Neural crest cell (in vitro differentiated cells): ENCODE measurements around the gene RAP2A. TPM values are rescaled to one million over a fixed set of nuclear protein-coding genes. Genes with fewer than 3 reads are reported as not detected.

ENCODE experiments used
- DNase-seq: peaks from one replicate; pipeline ENCODE4 v3.0.0; 2021; ENCODE audit warnings: low read depth, mixed read lengths, low spot score
- H3K27ac Mint-ChIP-seq: one replicate; pipeline ENCODE4 v1.8.0; 2021; ENCODE audit warnings: mild to moderate bottlenecking, mixed read lengths; ENCODE audit not compliant: unreplicated experiment
- H3K27me3 Mint-ChIP-seq: 2 replicates; pipeline ENCODE4 v1.8.0; 2021; ENCODE audit warnings: low read depth, mild to moderate bottlenecking, mixed read lengths
- H3K36me3 Mint-ChIP-seq: 2 replicates; pipeline ENCODE4 v1.8.0; 2021; ENCODE audit warnings: low read depth, mild to moderate bottlenecking, mixed read lengths
- H3K4me1 Mint-ChIP-seq: 2 replicates; pipeline ENCODE4 v1.8.0; 2021; ENCODE audit warnings: mixed read lengths
- H3K4me3 Mint-ChIP-seq: one replicate; pipeline ENCODE4 v1.8.0; 2021; ENCODE audit warnings: mild to moderate bottlenecking, mixed read lengths
- H3K9me3 Mint-ChIP-seq: 2 replicates; pipeline ENCODE4 v1.8.0; 2021; ENCODE audit warnings: mixed read lengths
- total RNA-seq: library from RNA; stranded (reverse); gene quantifications from 2 replicates; pipeline ENCODE4 v1.2.1, GENCODE V29; 2021
- TF ChIP-seq, protein P1 (sequence below): fragments of 200-600 bp; sonication (generic); conservative IDR thresholded peaks from 2 replicates; pipeline ENCODE4 v1.5.0; 2021; ENCODE audit warnings: antibody characterized with exemption, mild to moderate bottlenecking

Gene RAP2A
- total RNA-seq, 1 donor from 2014 or later, result 47.2 TPM

DNA sequence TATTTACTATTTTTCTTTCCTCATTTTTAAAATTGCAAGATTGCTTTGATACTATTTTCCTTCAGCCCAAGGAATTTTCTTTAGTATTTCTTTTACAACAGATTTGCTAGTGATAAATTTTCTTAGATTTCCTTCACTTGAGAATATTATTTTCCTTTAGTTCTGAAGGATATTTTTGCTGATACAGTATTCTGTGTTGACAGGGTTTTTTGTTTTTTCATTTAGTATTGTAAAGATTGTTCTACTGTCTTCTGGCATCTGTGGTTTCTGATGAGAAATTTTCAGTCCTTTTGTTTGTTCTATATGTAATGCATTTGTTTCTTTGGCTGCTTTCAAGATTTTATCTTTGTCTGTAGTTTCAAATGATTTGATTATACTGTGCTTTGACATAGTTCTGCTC, 20.7 kb downstream of the RAP2A start:
- H3K36me3 Mint-ChIP-seq, result peaks cover 22% of the 10 kb centered on the region
- DNase-seq, result no peak
- H3K9me3 Mint-ChIP-seq, result peaks cover 15% of the 10 kb centered on the region
- TF ChIP-seq, protein P1, sequence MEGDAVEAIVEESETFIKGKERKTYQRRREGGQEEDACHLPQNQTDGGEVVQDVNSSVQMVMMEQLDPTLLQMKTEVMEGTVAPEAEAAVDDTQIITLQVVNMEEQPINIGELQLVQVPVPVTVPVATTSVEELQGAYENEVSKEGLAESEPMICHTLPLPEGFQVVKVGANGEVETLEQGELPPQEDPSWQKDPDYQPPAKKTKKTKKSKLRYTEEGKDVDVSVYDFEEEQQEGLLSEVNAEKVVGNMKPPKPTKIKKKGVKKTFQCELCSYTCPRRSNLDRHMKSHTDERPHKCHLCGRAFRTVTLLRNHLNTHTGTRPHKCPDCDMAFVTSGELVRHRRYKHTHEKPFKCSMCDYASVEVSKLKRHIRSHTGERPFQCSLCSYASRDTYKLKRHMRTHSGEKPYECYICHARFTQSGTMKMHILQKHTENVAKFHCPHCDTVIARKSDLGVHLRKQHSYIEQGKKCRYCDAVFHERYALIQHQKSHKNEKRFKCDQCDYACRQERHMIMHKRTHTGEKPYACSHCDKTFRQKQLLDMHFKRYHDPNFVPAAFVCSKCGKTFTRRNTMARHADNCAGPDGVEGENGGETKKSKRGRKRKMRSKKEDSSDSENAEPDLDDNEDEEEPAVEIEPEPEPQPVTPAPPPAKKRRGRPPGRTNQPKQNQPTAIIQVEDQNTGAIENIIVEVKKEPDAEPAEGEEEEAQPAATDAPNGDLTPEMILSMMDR, result no peak
- no peak overlapping the region for H3K27ac Mint-ChIP-seq
- peaks cover 1% of the 10 kb centered on the region for H3K4me1 Mint-ChIP-seq
- H3K27me3 Mint-ChIP-seq, result no peaks in the 10 kb centered on the region
- H3K4me3 Mint-ChIP-seq, result no peak overlapping the region

DNA sequence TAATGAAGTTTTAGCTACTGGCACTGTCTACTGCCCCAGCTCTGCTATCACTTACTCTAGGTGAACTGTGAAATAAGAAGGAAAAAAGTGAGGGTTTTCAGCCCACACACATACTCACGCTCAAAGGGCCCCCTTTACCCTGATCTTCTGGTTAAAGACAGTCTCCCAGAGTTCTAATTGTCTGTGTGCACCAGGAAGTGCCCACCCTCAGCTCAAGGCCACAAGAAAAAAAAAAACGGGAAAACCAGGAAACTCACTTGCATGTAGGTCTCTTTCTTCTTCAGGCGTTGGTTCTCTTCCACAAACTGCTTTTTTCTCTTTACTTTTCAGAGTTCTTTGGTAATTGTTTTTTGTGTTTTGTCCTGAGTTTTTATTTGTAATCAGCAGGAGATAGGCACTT, 22.1 kb downstream of the RAP2A start:
- peaks cover 15% of the 10 kb centered on the region for H3K9me3 Mint-ChIP-seq
- no peaks in the 10 kb centered on the region for H3K27me3 Mint-ChIP-seq
- H3K36me3 Mint-ChIP-seq, result peaks cover 21% of the 10 kb centered on the region
- no peak for DNase-seq
- H3K27ac Mint-ChIP-seq, result no peak overlapping the region
- H3K4me3 Mint-ChIP-seq, result no peak overlapping the region
- TF ChIP-seq, protein P1, result no peak
- no peaks in the 10 kb centered on the region for H3K4me1 Mint-ChIP-seq

DNA sequence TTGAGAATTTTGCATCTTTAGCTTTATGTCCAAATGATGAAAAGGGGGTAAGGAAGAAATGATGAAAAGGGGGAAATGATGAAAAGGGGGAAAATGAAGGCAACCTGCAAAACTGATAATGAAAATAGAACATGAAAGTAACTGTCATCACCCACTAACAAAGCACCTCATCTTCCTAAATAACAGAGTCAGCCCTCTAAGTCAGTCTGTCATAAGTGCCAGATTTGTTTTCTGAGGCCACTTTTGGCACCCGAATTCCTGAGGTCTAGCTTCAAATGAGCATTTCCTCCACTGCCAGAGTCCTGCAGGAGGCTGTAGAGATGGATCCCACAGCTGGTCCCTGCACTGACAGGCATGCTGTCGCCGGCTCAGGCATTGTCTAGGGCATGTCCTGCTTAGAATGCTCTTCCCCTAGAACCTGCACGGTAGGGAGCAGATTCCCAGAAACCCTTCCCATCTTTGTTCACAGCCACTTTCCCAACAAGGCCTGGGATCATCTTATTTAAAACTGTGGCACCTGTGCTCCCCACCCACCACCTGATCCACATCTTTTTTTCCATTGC, 25.3 kb downstream of the RAP2A start:
- TF ChIP-seq, protein P1, result no peak
- H3K36me3 Mint-ChIP-seq, result peaks cover 18% of the 10 kb centered on the region
- no peak overlapping the region for H3K27ac Mint-ChIP-seq
- DNase-seq, result no peak
- H3K4me3 Mint-ChIP-seq, result no peak overlapping the region
- H3K9me3 Mint-ChIP-seq, result peaks cover 7% of the 10 kb centered on the region
- H3K27me3 Mint-ChIP-seq, result no peaks in the 10 kb centered on the region
- no peaks in the 10 kb centered on the region for H3K4me1 Mint-ChIP-seq

DNA sequence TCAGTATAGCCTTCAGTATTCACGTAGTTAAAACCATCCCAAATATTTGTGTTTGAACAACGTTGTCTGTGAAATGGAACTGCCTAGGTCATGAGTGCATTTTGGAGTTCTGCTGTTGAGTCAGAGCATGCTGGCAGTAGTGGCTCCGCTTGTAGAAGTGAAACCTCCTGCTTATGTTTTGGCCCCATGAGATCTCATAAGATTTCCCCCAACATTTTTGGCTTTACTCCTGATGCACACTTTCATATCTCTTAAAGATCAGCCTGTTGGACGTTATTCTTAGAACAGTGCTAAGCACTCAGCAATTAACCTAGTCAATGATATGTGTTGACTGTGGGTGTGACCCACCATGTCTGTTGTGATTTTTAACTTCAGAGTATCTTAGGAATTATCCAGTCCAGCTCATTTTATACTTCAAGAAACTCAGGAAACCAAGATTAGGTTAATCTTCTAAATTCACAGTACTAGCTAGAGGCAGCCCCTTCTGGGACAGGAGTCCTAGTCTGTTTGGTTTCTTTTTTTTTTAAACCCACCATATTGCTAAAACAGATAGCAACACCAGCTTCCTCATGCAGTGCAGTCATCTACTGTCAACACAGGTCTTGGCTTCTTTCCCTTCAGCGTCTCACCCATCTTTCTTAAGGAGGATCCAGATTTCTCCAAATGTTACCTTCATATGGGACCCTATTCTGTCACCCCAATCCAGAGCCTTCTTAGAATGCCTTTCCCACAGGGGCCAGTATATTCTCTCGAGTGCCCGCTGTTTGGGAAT, 26.2 kb downstream of the RAP2A start:
- Mint-ChIP-seq H3K36me3 (peaks cover 21% of the 10 kb centered on the region), H3K4me1 (peaks cover 4% of the 10 kb centered on the region), H3K9me3 (peaks cover 3% of the 10 kb centered on the region), H3K27ac (no peak overlapping the region), H3K27me3 (no peaks in the 10 kb centered on the region), H3K4me3 (no peak overlapping the region)
- TF ChIP-seq, protein P1, result no peak
- DNase-seq, result no peak

DNA sequence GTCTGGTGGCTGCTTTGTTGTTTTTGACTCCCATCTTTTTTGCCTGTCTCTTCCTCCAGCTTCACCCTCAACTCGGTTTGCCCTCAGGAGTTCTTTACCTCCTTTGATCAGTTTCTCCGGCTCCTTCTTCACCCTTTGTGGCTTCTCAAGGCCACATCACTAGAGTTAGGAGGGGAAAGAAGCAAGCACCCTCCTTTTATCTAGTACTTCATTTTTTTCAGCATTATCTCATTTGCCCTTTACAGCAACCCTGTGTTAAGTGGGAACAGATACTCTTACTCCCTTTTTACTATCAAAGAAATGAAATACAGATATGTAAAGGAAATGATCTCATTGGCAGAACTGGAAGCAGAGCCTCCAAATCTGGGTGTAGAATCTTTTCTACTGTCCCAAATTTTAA, 26.9 kb downstream of the RAP2A start:
- H3K27ac Mint-ChIP-seq, result no peak overlapping the region
- TF ChIP-seq, protein P1, result no peak
- no peaks in the 10 kb centered on the region for H3K9me3 Mint-ChIP-seq
- no peak overlapping the region for H3K4me3 Mint-ChIP-seq
- H3K27me3 Mint-ChIP-seq, result no peaks in the 10 kb centered on the region
- H3K36me3 Mint-ChIP-seq, result peaks cover 21% of the 10 kb centered on the region
- no peak for DNase-seq
- peaks cover 9% of the 10 kb centered on the region for H3K4me1 Mint-ChIP-seq
